ENCODE results near the gene RALGAPA2. TPM values are rescaled to one million over a fixed set of nuclear protein-coding genes. Genes with fewer than 3 reads are reported as not detected.

The RALGAPA2 gene
- total RNA-seq, 1 experiment from 2014 or later: 26.3 TPM

GRCh38 chr20:20410678-20411077 lies 301.8 kb downstream of the RALGAPA2 start:
- DNase-seq: no peak
- CTCF ChIA-PET: no interaction called here
- Mint-ChIP-seq H3K27ac (ENCODE audit: unreplicated experiment) (no peak overlapping the region), H3K4me1 (ENCODE audit: low read depth, unreplicated experiment) (no peaks in the 10 kb centered on the region), H3K9me3 (ENCODE audit: low read depth, unreplicated experiment) (no peaks in the 10 kb centered on the region), H3K4me3 (ENCODE audit: low read depth, unreplicated experiment) (no peak overlapping the region), H3K36me3 (ENCODE audit: insufficient read depth, unreplicated experiment) (no peaks in the 10 kb centered on the region), H3K27me3 (ENCODE audit: unreplicated experiment) (no peaks in the 10 kb centered on the region)
- no peak for TF ChIP-seq CTCF (IDR thresholded peaks at IDR 0.05; ENCODE audit: unreplicated experiment)
- BruUV-seq (replicated peaks): no TSS peak
- intact Hi-C loops (cut with micrococcal nuclease; ENCODE audit: unreplicated experiment): no loop called here

GRCh38 chr20:20409331-20409730 lies 303.1 kb downstream of the RALGAPA2 start:
- intact Hi-C loops (cut with micrococcal nuclease; ENCODE audit: unreplicated experiment): no loop called here
- DNase-seq: no peak
- Mint-ChIP-seq H3K4me1 (ENCODE audit: low read depth, unreplicated experiment) (no peaks in the 10 kb centered on the region), H3K27ac (ENCODE audit: unreplicated experiment) (no peak overlapping the region), H3K4me3 (ENCODE audit: low read depth, unreplicated experiment) (no peak overlapping the region), H3K9me3 (ENCODE audit: low read depth, unreplicated experiment) (no peaks in the 10 kb centered on the region), H3K36me3 (ENCODE audit: insufficient read depth, unreplicated experiment) (no peaks in the 10 kb centered on the region), H3K27me3 (ENCODE audit: unreplicated experiment) (no peaks in the 10 kb centered on the region)
- CTCF ChIA-PET: no interaction called here
- TF ChIP-seq CTCF (IDR thresholded peaks at IDR 0.05; ENCODE audit: unreplicated experiment): no peak
- BruUV-seq (replicated peaks): no TSS peak

GRCh38 chr20:20407891-20408805 lies 304.3 kb downstream of the RALGAPA2 start:
- H3K4me1 Mint-ChIP-seq (ENCODE audit: low read depth, unreplicated experiment): no peaks in the 10 kb centered on the region
- DNase-seq: no peak
- no peaks in the 10 kb centered on the region for H3K9me3 Mint-ChIP-seq (ENCODE audit: low read depth, unreplicated experiment)
- intact Hi-C loops (cut with micrococcal nuclease; ENCODE audit: unreplicated experiment): no loop called here
- BruUV-seq (replicated peaks): no TSS peak
- no peak for TF ChIP-seq CTCF (IDR thresholded peaks at IDR 0.05; ENCODE audit: unreplicated experiment)
- CTCF ChIA-PET: no interaction called here
- H3K4me3 Mint-ChIP-seq (ENCODE audit: low read depth, unreplicated experiment): no peak overlapping the region
- no peaks in the 10 kb centered on the region for H3K36me3 Mint-ChIP-seq (ENCODE audit: insufficient read depth, unreplicated experiment)
- H3K27me3 Mint-ChIP-seq (ENCODE audit: unreplicated experiment): no peaks in the 10 kb centered on the region
- no peak overlapping the region for H3K27ac Mint-ChIP-seq (ENCODE audit: unreplicated experiment)

GRCh38 chr20:20406306-20406705 lies 306.1 kb downstream of the RALGAPA2 start:
- H3K27ac Mint-ChIP-seq (ENCODE audit: unreplicated experiment): no peak overlapping the region
- BruUV-seq (replicated peaks): no TSS peak
- no peaks in the 10 kb centered on the region for H3K9me3 Mint-ChIP-seq (ENCODE audit: low read depth, unreplicated experiment)
- H3K4me3 Mint-ChIP-seq (ENCODE audit: low read depth, unreplicated experiment): no peak overlapping the region
- no peak for TF ChIP-seq CTCF (IDR thresholded peaks at IDR 0.05; ENCODE audit: unreplicated experiment)
- intact Hi-C loops (cut with micrococcal nuclease; ENCODE audit: unreplicated experiment): no loop called here
- no peaks in the 10 kb centered on the region for H3K36me3 Mint-ChIP-seq (ENCODE audit: insufficient read depth, unreplicated experiment)
- no peak for DNase-seq
- no peaks in the 10 kb centered on the region for H3K27me3 Mint-ChIP-seq (ENCODE audit: unreplicated experiment)
- CTCF ChIA-PET: no interaction called here
- H3K4me1 Mint-ChIP-seq (ENCODE audit: low read depth, unreplicated experiment): no peaks in the 10 kb centered on the region

Data from Calu3 (cell line).